CD4-positive, alpha-beta T cell treated with Interleukin-15 for 1 hour (primary cell): ENCODE data around the gene CX3CR1.

Source experiments
- DNase-seq: peaks from one replicate; pipeline ENCODE4 v3.0.0-alpha.2; 2020

The CX3CR1 gene

GRCh38 chr3:39291903-39292329 lies 12.1 kb upstream of the CX3CR1 start:
- DNase-seq, result peak; percentile 68

DNA sequence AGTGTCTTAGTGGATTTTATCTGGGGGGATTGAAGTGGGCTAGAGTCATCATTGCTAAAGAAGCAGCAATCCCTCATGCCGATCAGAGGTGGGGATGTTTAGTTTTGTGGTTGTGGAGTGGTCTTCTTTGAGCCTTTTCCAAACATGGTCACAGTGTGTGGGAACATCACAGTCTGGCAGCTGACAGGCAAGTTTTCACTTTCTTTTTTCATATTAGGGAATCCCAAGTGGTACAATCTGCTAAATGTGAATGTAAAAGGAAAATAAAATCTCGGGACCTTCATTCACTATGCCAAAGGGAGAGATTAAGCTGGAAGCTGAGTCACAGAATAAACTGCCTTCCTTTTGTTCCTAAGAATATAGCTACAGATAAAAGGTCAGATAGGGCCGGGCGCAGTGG lies 10.4 kb upstream of the CX3CR1 start:
- DNase-seq, result no peak

DNA sequence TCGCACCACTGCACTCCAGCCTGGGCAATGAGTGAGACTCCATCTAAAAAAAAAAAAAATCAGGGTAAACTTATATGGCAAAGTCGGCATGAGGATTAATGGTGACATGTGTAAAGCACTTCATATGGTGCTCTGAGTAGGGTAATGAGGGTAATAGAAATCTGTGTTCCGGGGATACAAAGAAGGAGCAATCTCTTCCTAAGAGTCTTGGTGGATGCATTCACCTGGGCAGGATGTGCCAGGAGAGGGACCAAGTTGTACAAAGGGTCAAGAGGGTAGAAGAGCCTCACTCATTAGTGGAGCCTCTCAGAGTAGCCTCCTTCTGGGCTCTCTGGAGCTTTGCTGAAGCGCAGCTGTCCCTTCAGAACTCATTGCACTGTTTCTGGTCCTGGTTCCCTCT lies 9.3 kb upstream of the CX3CR1 start:
- DNase-seq, result no peak

- DNase-seq, result peak; percentile 91
Observed at GRCh38 chr3:39288300-39288808, 8.5 kb upstream of the CX3CR1 start.

DNA sequence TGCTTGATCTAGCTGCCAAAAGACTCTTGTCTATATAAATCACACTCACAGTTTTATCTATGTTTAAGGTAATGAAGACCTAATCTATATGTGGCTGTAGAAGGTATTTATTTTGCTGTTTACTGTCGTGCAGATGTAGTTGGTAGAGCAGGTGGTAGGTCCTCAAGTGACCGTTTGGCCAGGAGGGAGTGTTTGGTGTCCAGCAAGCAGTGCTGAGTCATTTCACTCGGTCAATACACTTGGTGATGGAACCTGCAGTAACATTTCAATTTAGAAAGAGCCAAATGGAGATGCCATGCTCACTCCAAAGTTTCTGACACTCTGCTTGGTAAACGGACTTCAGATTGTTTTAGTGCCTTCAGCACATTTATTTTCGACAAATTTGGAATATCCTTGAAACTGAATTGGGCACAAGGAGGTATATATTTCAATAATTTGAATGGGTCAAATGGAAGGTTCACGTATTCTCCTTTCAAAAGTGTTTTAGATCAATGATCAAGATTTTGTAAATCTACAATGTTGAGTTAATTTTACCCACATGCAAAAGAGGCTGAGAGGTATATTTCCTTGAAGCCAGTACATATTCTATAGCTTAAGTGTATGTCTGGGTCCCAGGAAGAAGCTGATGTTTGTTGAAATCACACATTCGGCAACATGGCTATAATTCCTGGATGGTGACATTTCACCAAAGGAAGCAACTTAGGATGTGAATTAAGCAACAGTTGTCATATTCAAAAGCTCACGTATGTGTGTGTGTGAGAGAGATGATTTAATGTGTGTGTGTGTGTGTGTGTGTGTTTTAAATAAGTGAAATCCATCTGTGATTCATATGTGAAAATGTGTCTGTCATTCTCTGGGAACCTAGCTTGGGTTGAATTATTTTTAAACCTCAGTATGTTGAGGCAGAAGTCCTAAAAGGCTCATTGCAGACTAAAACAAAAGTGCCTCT lies 7.7 kb upstream of the CX3CR1 start:
- no peak for DNase-seq

- no peak for DNase-seq
Observed at GRCh38 chr3:39286771-39287170, 6.9 kb upstream of the CX3CR1 start.

- DNase-seq, result no peak
Observed at GRCh38 chr3:39285332-39285731, 5.5 kb upstream of the CX3CR1 start.

GRCh38 chr3:39284457-39284881 lies 4.6 kb upstream of the CX3CR1 start:
- no peak for DNase-seq

DNA sequence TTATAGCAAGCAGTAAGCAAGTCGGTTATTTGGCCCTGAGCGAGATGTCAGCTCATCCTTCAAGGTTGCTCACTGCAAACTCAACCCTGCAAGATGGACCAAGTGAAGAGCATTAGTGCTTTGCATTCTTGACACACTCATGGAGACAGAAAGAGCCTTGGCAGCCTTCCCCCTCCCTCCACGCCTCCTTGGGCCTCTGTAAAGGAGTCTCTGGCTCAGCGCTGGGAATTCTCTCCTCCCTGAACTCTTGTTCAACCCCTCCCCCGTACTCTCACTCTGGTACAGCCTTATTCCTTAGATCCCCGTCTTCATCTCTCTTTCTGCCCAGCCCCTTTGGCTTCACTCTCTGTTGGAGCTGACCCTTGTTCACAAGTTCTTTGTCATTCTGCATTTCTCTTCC lies 2.2 kb upstream of the CX3CR1 start:
- no peak for DNase-seq

GRCh38 chr3:39281533-39281932 lies 1.7 kb upstream of the CX3CR1 start:
- DNase-seq, result no peak

- no peak for DNase-seq
Observed at GRCh38 chr3:39280571-39280970, 735 bp upstream of the CX3CR1 start.

GRCh38 chr3:39278616-39278935 lies 1.3 kb downstream of the CX3CR1 start:
- DNase-seq, result no peak

DNA sequence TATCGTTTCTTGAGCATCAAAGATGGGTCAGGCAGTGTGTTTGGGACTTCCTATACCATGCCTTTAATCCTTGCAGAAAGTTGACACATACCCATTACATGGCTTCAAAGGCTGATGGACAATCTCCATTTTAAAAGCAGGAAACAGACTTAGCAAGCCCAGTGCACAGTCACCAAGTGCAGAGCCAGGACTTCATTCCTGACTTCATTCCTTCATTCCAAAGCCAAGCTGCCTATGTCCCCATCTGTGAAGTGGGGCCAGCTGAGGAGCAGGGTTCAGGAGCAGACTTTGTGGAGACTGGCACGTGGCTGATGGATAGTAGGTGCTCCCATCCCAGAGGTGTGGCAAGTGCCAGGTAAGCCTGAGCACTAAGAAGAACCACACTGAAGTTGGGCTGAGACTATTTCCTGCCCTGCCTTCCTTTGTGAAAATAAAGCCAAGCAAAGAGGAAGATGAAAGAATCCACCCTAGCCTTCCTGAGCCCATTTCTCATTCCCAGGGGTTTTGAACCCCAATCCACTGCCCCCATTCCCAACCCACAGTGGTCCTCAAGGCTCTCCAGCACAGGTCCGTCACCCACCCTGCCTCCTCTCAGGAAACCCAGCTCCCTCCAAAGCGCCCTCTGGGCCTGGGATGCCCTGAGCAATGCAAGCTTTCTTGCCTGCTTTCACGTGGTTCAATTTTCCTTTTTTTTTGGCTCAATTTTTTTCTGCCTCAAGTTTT lies 1.8 kb downstream of the CX3CR1 start:
- no peak for DNase-seq

DNA sequence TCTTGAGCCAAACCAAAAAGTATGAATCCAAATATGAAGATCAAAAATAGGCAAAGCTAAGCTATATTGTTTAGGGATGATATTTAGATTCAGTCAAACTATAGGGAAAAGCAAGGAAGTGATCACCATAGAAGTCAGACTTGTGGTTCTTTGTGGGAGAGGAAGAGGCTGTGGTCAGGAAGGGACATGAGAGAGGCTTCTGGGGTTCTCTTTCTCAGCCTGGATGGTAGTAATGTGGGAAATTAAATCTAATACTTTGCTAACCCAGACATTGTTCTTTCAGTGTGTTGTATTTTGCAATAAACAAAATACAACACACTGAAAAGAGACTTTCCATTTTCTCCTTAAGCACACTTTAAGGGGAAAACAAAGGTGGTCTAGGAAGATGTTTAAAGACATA lies 3.1 kb downstream of the CX3CR1 start:
- DNase-seq, result no peak

DNA sequence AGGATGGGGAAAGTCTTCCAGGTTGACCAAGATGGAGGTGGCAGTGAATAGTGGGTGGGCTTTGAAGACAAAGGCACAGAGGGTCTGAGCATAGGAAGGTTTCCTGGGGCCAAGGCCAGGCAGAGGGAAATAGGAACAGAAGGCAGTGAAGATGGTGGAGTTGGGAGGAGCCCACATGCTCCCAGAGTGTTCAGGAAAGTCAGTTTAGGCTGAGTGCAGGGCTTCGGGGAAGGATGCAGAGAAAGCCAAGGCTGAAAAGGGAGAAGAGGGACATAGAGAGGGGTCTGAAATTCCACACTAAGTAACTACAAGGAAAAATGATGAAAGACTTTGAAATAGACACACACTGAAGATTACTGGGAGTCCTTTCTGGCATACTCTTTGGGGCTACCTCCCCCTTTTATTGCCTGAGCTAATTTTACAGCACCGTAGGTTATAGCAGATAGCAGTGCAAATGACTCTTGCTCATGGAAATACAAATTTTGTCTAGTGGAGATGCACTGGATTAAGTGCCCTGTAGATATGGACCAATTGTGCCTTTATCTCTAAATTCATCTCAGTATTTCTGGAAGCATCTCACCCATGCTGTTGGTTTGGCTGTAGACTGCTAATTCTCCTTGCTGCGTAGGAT lies 3.8 kb downstream of the CX3CR1 start:
- DNase-seq, result no peak

DNA sequence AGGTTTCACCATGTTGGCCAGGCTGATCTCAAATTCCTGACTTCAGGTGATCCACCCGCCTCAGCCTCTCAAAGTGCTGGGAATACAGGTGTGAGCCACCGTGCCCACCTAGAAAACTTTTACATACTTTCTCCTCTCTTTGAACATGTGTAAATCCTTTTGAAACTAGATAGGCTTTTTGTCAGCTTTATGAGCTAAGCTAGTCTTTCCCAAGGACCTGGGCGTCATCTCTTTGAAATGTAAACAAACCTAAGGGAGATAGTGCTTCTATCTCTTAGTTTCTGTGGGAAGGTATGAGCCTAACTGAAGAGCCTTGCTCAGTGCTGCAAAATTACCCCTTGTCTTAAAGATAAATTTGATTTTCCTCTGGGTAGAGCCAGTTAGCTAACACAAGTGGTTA lies 4.8 kb downstream of the CX3CR1 start:
- no peak for DNase-seq

DNA sequence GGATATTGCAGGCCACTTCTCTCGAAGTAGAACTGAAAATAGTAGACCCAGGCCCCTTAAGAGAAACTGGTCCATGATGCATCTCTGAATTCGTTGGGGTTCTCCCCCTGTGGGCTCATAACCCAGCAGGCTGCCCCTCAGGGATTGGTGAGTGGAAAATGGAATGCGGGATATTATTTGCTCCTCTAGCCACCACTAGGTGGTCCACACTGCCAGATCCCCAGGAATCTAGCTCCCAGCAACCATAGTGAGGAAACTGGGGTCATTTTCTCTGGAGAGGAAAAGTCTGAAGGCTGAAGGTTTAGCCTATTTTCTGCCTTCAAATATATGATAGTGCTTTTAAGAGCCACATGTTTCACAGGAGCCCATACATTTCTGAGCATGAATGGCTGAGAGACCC lies 6.7 kb downstream of the CX3CR1 start:
- no peak for DNase-seq

GRCh38 chr3:39272191-39272590 lies 7.6 kb downstream of the CX3CR1 start:
- DNase-seq, result no peak

GRCh38 chr3:39271363-39271914 lies 8.4 kb downstream of the CX3CR1 start:
- DNase-seq, result no peak

- DNase-seq, result no peak
Observed at GRCh38 chr3:39269528-39269927, 10.3 kb downstream of the CX3CR1 start.

DNA sequence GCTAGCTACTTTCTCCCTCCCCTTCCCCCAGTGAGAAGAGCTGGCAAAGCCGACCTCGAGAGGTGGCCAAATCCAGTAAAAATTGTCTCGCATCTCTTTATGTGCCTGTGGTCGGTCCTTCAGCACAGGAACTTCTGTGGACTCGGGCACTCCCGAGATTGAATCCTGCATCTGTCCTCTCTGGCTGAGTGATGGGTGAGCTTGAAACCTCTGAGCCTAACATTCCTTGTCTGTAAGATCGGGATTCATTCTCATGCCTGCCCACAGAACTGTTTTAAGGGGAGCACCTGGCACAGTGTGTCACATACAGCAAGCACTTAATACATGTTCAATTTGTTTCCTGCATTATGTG lies 11.3 kb downstream of the CX3CR1 start:
- no peak for DNase-seq

DNA sequence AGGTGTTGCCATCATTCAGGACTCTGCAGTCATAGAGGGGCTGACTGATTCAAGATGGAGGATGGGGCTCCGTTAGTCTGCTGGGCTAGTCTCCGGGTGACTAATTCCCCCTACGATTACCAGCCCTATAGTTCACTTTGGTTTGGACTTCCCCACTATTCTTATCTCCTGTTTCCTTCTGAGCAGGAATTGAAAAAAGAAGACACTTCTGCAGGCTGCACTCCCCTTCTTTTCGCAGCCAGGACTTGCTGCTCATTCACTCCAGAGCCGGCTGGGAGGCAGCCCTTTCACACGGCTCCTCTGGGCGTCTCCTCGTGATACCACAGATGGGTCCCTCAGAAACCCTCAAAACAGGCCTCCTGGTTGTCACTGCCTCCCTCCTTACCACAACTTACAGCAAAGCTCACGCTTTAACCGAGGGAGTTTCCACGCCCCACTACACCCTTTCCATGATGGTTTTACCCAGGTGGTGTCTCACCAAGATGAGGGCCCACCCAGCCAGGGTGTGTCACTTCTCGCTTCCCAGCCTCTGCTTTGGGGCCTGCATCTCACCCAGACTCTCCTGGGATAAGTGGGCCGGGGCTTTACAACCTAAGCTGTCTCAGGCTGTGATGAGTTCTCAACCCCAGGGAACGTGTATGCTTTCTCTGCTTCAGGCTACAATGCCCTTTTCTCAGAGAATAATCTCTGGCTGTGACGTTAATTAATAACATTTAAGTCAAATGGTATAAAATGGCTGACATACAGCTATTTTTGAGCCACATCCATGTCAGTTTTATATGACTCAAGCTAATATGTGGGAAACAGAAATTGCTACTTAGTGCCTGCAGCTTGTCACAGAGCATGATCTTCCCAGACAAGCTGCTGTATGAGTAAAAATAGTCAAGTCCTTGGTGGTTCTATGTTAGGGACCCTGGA lies 11.9 kb downstream of the CX3CR1 start:
- DNase-seq, result peak; percentile 73
